Liver (tissue), 3 donors: ENCODE data around the gene OTOA.

Experiments
- CTCF ChIP-seq: fragments of 150-350 bp; IDR thresholded peaks from 2 replicates; pipeline ENCODE4 v1.5.1; 2017; ENCODE audit warnings: improper control_type of control experiment, low read depth, low read length; ENCODE audit not compliant: missing input control
- EGR1 ChIP-seq, 2 donors: IDR thresholded peaks; 2 replicates each; pipeline ENCODE4 v1.6.1; 2016 to 2018; ENCODE audit warnings: antibody characterized with exemption in 2 of 2, low read depth in 2 of 2
- GABPA ChIP-seq, 2 donors: IDR thresholded peaks in 1 of 2; conservative IDR thresholded peaks in 1 of 2; 2 replicates each; pipeline ENCODE4 v1.6.1; 2016; ENCODE audit warnings: antibody characterized with exemption in 2 of 2, mild to moderate bottlenecking in 1 of 2, moderate library complexity in 1 of 2
- HNF4A ChIP-seq, 2 donors: conservative IDR thresholded peaks; 2 replicates each; pipeline ENCODE4 v1.6.1; 2016; ENCODE audit warnings: antibody characterized with exemption in 2 of 2, mild to moderate bottlenecking in 2 of 2
- JUND ChIP-seq, 2 donors: IDR thresholded peaks; 2 replicates each; pipeline ENCODE4 v1.6.1; 2016; ENCODE audit warnings: antibody characterized with exemption in 2 of 2
- MAX ChIP-seq: IDR thresholded peaks from 2 replicates; pipeline ENCODE4 v1.6.1; 2016; ENCODE audit warnings: antibody characterized with exemption
- RAD21 ChIP-seq, 2 donors: IDR thresholded peaks; 2 replicates each; pipeline ENCODE4 v1.6.1; 2016; ENCODE audit warnings: antibody characterized with exemption in 2 of 2, mild to moderate bottlenecking in 2 of 2
- REST ChIP-seq: IDR thresholded peaks from 2 replicates; pipeline ENCODE4 v1.6.1; 2016; ENCODE audit warnings: antibody characterized with exemption, mild to moderate bottlenecking
- RXRA ChIP-seq, 2 donors: IDR thresholded peaks; 2 replicates each; pipeline ENCODE4 v1.6.1; 2017 to 2018; ENCODE audit warnings: antibody characterized with exemption in 2 of 2, mild to moderate bottlenecking in 1 of 2
- SP1 ChIP-seq: IDR thresholded peaks from 2 replicates; pipeline ENCODE4 v1.6.1; 2018; ENCODE audit warnings: antibody characterized with exemption, mild to moderate bottlenecking
- YY1 ChIP-seq: IDR thresholded peaks from 2 replicates; pipeline ENCODE4 v1.6.1; 2016; ENCODE audit warnings: antibody characterized with exemption, mild to moderate bottlenecking
- ZBTB33 ChIP-seq: IDR thresholded peaks from 2 replicates; pipeline ENCODE4 v1.6.1; 2016; ENCODE audit warnings: antibody characterized with exemption
- donor health status: healthy.
- donor health status: healthy.

GRCh38 chr16:21646721-21647561 is 16.8 kb upstream of the OTOA start:
- no peak for TF ChIP-seq JUND (IDR thresholded peaks at IDR 0.05)
- TF ChIP-seq CTCF = no peak
- TF ChIP-seq EGR1 (IDR thresholded peaks at IDR 0.05; ENCODE audit: low read depth in 2 of 2) = no peak
- no peak for TF ChIP-seq GABPA (IDR thresholded peaks at IDR 0.05 in 1 of 2, conservative IDR thresholded peaks at IDR 0.05 in 1 of 2)
- TF ChIP-seq REST = no peak
- no peak for TF ChIP-seq YY1
- no peak for TF ChIP-seq ZBTB33
- TF ChIP-seq SP1 = no peak
- TF ChIP-seq HNF4A (conservative IDR thresholded peaks at IDR 0.05) = no peak
- TF ChIP-seq RXRA (IDR thresholded peaks at IDR 0.05) = no peak
- no peak for TF ChIP-seq RAD21 (IDR thresholded peaks at IDR 0.05)
- TF ChIP-seq MAX = no peak
